GM21390 (cell line): Measurements from ENCODE around the gene CD2AP.

Source experiments
- ATAC-seq: cut with Tn5 transposase; IDR thresholded peaks from one replicate; pipeline ENCODE4 v1.9.1; 2021; ENCODE audit not compliant: unreplicated experiment

Gene CD2AP

GRCh38 chr6:47671777-47672176 lies 194.2 kb downstream of the CD2AP start:
- no peak for ATAC-seq

DNA sequence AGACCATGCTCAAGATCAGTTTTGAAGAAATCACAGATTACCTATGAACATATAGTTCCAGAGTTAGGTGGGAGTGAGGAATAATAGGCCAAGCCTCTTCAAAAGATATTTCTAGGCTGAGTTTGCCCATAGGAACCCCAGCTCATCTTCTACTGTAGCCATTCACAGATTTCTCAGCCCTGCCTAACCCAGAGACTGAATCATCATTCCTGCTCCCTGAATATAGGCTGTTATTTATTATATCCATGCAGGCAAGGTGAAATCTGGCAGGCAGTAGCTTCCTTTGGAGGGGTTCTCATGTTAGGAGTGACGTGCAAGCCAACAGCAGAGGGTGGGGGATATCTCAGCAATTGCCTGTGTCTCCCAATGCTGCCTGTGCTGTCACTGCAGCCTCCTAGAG lies 195.2 kb downstream of the CD2AP start:
- ATAC-seq, result no peak

DNA sequence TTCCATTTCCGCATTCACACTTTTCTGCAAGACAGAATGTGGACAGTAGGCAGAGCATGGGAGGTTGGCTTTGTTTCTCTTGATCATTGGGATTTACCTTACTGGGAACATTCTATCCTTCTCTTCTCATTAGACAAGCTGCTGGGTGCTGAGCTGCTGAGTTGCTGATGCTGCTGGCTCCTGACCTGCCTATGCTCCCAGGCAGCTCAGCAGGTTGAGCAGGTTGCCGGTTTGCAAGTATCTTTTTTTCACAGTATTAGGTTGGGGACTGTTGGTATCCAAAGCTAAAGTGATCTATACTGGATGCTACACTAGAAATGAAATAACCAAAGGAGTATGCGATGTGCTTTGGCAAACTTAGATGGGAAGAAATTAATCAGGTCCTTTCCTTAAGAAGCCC lies 197.1 kb downstream of the CD2AP start:
- ATAC-seq, result no peak
